Fibroblast of gingiva (primary cell): ENCODE results near the gene UBR2.
"Not testable (repeated sequence)": the region's sequence is repeated elsewhere in the genome, so short reads cannot be mapped to it uniquely, and the experiment has no call there.

Experiments
- DNase-seq: peaks from one replicate; pipeline ENCODE4 v3.0.0-alpha.2; 2011; ENCODE audit warnings: low read depth

UBR2 gene

GRCh38 chr6:42618686-42619085, 54.9 kb downstream of the UBR2 start:
- DNase-seq = peak; percentile 90

DNA sequence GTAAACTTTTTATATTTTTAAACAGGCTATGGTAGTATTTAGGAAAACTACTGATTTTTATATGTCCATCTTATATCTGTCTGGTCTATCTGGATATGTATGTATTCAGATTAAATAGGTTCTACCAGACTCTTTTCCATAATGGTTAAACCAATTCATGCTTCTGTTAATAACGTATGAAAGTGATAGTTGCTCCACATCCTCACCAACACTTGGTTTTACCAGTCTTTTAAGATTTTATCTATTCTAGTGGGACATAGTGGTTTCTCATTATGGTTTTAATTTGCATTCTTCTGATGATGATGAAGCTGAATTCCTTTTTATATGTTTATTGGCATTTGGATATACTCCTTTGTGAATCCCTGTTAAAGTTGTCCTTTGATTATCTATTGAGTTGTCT, 56.1 kb downstream of the UBR2 start:
- no peak for DNase-seq

- DNase-seq = no peak
Observed at GRCh38 chr6:42624601-42625000, 60.8 kb downstream of the UBR2 start.

DNA sequence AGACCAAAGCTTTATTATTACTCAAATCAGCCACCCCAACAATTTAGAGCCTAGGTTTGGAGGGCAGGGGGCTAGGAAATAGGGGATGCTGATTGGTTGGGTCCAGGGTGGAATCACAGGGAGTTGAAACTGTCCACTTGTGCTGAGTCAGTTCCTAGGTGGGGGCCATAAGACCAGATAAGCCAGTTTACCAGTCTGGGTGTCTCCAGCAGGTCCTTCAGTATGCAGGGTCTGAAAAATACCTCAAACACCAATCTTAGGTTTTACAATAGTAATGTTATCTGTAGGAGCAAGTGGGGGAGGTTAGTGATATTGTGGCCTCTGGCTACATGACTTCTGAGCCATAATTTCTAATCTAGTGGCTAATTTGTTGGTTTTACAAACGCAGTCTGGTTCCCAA, 63.2 kb downstream of the UBR2 start:
- DNase-seq = no peak

DNA sequence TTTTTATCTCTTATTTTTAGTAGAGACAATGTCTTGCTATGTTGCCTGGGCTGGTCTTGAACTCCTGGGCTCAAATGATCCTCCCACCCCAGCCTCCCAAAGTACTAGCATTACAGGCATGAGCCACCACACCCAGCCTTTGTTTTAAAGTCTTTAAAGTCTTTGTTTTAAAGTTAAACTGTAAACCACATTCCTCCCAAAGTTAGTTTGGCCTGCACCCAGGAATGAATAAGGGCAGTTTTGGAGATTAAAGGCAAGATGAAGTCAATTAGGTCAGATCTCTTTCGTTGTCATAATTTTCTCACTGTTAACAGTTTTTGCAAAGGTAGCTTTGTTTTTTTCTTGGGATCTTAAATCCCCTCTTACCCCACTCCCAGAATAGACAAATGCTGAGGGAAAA, 63.8 kb downstream of the UBR2 start:
- DNase-seq = no peak

GRCh38 chr6:42628604-42629003, 64.8 kb downstream of the UBR2 start:
- DNase-seq = no peak

DNA sequence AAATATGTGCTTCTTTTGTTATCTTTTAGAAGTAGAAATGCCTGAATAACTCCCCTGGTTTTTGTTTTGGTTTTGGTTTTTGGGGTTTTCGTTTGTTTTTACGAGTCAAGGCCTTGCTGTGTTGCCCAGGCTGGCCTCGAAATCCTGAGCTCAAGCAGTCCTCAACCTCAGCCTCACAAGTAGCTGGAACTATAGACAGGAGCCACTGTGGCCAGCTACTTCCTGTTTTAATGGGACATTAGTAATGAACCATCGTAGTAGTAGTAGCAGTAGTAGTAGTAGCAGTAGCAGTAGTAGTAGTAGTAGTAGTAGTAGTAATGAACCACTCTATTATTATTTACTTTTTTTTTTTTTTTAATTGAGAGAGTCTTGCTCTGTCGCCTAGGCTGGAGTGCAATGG, 66.0 kb downstream of the UBR2 start:
- DNase-seq = no peak

DNA sequence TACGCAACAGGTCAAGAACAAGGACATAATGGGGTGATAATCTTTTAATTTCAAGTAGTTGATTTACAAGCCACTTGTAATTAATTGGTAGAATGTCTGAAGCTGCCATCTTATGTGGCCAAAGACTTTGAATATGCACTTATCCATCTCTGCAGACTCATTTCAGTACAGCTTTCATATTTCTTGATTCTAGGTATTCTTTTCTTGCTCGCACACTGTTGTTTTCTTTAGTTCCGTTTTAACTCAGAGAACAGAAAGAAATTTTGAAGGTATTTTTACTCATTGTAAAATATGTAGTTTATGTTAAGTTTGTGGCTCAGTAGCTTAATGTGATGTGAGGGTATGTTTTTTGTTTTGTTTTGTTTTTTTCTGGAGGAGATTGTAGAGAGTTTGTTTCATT, 73.9 kb downstream of the UBR2 start:
- DNase-seq = no peak

- DNase-seq = no peak
Observed at GRCh38 chr6:42642794-42643193, 79.0 kb downstream of the UBR2 start.

DNA sequence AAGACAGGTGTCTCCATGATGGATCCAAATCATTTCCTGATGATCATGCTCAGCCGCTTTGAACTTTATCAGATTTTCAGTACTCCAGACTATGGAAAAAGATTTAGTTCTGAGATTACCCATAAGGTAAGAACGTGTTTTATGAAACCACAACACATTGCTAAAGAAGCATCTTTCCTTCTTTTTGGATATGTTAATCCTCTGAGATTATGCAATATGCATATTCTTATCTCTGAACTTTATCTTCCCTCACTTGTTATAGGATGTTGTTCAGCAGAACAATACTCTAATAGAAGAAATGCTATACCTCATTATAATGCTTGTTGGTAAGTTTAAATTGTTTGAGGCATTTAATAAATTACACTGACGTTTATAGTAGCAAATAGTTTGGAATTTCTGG, 80.4 kb downstream of the UBR2 start:
- DNase-seq = no peak

GRCh38 chr6:42652024-42652746, 88.4 kb downstream of the UBR2 start:
- DNase-seq = no peak

DNA sequence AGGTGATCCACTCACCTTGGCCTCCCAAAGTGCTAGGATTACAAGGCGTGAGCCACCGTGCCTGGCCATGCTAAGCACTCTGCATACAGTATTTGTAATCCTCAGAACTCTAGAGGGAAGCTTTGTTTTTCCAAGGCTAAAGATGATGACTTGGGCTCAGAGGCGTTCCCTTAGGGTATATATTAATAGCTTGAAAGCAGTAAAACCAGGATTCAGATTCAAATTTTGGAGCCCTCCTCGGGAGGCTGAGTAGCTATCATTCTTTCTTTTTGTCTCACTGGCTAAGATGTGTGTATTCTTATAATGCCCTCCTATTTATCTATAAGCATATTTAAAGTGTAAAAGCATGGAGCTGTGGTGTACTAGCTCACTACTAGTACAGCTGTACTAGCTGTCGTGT, 90.0 kb downstream of the UBR2 start:
- DNase-seq = no peak

GRCh38 chr6:42659806-42660205, 96.0 kb downstream of the UBR2 start:
- DNase-seq = no peak

DNA sequence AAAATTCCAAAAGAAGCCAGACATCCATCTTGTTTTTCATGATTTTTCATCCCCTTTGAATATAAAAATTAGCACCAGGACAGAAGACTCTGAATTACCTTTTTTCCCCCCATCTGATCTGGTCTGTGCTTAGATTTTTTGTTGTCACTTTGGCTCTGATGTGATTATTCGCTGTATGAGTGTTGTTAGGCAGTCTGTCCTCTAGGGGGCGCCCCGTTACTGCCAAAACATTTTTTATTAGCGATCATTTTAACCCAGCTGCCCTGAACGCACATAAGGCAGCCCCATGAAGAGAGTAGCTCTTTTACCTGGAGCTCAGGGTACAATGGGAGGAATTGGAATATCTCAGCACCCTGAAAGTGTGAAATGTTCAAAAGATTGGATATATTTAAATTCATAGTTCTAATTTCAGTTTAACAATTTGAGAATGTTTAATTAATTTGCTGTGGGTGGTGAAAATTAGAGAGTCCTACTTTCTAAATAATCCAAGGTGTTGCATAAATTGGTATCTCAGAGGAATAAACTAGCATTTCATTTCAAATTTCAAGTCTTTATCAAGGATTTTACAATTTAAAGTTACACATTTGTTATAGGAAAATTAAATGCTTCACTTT, 97.8 kb downstream of the UBR2 start:
- DNase-seq = peak; percentile 56

DNA sequence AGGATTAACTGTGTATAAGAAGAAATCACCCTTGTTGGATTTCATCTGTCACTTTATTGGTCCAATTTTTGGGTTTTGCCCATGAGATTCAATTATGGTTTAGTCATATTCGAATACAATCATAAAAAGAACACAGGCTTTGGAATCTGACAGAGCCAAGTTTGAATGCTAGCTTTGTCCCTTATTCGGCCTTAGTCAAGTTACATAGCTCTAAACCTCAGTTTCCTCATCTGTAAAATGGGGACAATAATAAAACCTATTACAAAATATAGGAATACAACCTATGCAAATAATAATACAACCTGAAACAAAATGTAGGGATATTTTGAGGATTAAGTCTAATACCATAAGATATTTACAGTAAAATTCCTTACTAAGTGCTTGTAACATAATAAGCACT, 100.9 kb downstream of the UBR2 start:
- DNase-seq = no peak

DNA sequence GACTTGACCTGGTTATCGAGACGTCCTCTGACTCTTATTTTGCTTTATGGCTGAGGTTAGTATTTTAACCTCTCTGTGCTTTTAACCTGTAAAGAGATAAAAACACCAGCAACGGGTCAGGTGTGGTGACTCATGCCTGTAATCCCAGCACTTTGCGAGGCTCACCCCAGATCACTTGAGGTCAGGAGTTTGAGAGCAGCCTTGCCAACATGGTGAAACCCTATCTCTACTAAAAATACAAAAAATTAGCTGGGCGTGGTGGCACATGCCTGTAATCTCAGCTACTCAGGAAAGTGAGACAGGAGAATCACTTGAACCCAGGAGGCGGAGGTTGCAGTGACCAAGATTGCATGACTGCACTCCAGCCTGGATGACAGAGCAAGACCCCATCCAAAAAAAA, 110.5 kb downstream of the UBR2 start:
- DNase-seq = not testable (repeated sequence)

DNA sequence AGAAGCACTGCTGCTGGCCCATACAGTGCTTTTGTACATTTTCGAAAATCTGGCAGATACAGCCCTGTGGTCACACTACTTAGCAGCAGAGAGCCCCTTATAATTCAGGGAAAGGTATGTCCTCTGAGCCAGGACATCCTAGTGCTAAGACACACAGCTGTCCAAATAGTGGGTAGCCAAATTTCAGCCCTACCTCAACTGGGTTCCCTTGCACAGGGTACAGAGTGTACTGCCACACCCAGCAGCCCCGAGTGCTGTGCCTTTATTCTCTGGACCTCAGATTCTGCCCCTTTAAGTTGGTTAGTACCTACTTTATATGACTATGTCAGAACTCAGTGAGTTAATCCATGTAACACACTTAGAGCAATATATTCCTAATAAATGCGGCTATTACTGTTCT, 111.0 kb downstream of the UBR2 start:
- no peak for DNase-seq

GRCh38 chr6:42679358-42679757, 115.5 kb downstream of the UBR2 start:
- DNase-seq = no peak

DNA sequence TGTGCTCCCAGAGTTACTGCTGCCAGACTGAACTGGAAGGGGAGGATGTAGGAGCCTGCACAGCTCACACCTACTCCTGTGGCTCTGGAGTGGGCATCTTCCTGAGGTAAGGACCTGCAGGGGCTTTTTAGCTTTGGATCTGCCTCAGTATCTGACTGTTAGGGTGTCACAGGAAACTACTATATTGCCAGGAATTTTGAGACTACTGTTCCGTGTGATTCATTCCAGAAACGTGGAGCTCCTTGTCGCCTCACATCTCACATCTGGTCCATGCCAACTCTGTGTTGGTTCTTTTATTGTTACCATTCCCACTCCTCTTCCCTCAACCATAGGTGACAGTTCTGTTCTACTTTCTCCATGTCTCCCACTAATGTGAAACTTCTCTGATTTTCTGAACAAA, 124.5 kb downstream of the UBR2 start:
- no peak for DNase-seq

GRCh38 chr6:42689371-42689770, 125.5 kb downstream of the UBR2 start:
- DNase-seq = no peak

- DNase-seq = no peak
Observed at GRCh38 chr6:42690151-42690702, 126.4 kb downstream of the UBR2 start.

DNA sequence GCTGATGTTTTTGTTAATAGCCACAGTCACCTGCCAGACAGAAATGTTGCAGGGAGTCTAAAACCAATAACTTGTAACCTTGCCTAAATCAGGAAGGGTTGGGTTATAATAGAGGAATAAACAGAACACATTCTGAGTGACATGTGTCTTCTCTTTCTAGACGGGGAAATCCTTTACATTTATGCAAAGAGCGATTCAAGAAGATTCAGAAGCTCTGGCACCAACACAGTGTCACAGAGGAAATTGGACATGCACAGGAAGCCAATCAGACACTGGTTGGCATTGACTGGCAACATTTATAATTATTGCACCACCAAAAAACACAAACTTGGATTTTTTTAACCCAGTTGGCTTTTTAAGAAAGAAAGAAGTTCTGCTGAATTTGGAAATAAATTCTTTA, 127.0 kb downstream of the UBR2 start:
- DNase-seq = no peak

GRCh38 chr6:42692137-42692911, 128.5 kb downstream of the UBR2 start:
- DNase-seq = no peak
